GM18867 (cell line): ENCODE results near the gene COL9A1.

ENCODE experiments used
- ATAC-seq: cut with Tn5 transposase; IDR thresholded peaks from one replicate; pipeline ENCODE4 v1.9.1; 2021; ENCODE audit warnings: mild to moderate bottlenecking, moderate library complexity; ENCODE audit not compliant: unreplicated experiment

COL9A1 gene

DNA sequence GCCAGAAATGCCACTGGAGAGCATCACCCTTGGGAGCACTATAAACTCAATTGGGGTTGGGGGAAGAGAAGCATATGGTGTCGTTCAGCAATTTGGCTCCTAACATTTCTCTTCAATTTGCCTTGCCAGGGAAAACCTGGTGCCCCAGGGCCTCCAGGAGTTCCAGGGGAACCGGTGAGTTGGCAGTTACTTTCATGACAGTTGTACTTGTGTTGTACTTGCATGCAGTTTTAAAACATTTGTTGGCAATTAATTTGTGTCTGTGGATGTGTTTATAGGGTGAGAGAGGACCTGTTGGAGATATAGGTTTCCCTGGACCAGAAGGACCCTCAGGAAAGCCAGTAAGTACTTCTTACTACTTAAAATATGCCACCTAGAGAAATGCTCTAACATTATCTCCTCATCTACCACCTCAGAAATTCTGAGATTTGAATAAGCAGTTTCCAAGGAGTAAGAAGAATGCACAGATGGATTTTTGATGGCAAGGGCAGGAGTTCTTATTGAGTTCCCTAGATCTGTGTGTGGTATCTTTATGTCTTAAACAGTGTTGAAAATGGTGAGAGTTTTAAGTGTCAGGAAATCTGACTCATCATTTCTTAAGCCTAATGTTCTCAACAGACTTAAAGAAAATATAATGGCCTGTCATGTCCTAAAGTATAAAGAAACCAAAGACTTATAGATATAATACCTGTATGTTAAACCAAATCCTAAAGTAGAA, 122.5 kb downstream of the COL9A1 start:
- no peak for ATAC-seq

DNA sequence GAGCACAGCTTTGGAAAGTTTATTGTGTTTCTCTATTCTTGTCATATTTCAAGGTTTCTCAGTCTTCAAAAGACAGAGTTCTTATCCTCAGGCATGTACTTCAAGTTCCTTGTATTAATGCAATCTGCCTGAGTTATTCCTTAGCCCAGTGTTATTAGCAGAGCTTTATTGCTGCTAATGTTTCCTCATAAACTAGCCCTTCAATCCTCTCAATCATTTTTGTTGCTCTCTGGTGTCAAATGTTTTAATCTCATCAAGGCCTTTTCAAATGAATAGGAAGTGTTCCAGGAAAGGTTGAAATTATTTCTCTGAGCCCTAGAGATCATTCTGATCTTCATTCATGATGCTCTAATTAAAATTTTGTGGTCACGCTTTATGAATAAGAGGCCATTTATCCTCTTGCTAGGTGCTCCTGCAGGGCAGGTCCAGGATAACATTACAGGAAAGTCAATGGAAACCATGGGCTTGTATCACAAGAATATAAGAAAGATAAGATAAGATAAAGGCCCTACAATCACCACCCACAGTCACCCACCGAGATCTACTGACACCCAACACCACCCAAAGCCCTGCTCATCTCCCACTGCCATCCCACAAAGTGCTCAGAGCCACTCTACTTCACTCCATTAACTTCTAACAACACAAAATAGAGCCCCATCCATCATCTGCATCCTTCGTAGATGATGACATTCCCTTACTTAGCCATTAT, 125.9 kb downstream of the COL9A1 start:
- ATAC-seq: no peak

DNA sequence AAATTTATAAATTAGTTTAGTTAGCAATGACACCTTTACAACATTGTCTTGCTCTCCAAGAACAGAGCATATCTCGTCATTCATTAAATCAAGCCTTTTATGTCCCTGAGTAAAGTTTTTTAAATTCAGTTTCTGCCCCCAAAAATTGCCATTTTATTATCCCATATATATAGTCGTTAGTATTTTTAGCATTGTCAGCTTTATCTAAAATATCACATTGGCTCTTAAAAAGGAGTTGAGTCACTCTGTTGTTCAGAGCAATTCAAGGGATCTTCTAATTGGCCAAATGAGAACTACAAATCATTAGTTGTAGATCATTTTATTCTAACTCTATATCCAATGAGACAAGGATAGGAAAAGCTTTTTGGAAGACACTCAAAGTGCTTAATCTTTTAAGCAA, 127.1 kb downstream of the COL9A1 start:
- no peak for ATAC-seq

DNA sequence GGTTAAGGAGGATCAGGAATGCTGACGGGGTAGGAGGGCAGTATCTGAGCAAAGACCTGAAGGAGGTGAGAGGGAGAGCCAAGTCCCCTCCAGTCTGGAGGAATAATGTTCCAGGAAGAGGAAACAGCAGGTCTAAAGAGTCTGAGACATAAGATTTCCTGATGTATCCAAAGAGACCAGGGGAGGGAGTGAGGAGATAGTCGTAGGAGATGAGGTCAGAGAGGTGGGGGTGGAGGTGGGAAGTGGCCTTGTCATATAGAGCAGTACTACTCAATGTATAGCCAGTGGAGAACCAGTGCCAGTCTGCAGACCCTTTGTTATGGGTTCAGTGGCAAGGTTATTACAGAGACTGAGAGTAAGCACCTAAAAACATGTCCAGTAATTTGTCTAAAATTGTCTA, 130.6 kb downstream of the COL9A1 start:
- no peak for ATAC-seq

GRCh38 chr6:70171236-70171635, 131.6 kb downstream of the COL9A1 start:
- ATAC-seq: no peak

GRCh38 chr6:70168681-70169377, 134.1 kb downstream of the COL9A1 start:
- no peak for ATAC-seq
